ENCODE data around the gene APOL1.

GRCh38 chr22:36303874-36304273 lies 50.9 kb downstream of the APOL1 start:
- TF ChIP-seq POLR2AphosphoS5 (IDR thresholded peaks at IDR 0.05; ENCODE audit: low read depth, low read length) (no peak), POLR2A (IDR thresholded peaks at IDR 0.05; ENCODE audit: low read depth, low read length) (no peak), TAF1 (IDR thresholded peaks at IDR 0.05; ENCODE audit: low read depth, low read length) (no peak), SPI1 (IDR thresholded peaks at IDR 0.05; ENCODE audit: low read depth, low read length) (no peak), PAX5 (IDR thresholded peaks at IDR 0.05; ENCODE audit: insufficient read depth, low read length, severe bottlenecking) (no peak), POU2F2 (IDR thresholded peaks at IDR 0.05; ENCODE audit: low read depth, low read length) (no peak)

All from GM12891 (cell line).